ENCODE measurements around the gene INPP5A. TPM values are rescaled to one million over a fixed set of nuclear protein-coding genes. Genes with fewer than 3 reads are reported as not detected.

INPP5A gene
- total and polyA plus RNA-seq, 4 donors, result 12.4 to 39.9 (median 28.2) TPM

GRCh38 chr10:132589681-132590080 is 52.1 kb downstream of the INPP5A start:
- no peak for DNase-seq
- peak overlapping the region in 1 of 2 donors; percentile 17 for H3K27ac ChIP-seq (ENCODE audit: low read depth in 1 of 2, low read length in 1 of 2)
- H3K4me1 ChIP-seq (ENCODE audit: control insufficient read depth in 5 of 5, insufficient read depth in 5 of 5, low read length in 5 of 5), result peaks cover 27 to 79% (median 34%) of the 10 kb centered on the region in 5 donors

DNA sequence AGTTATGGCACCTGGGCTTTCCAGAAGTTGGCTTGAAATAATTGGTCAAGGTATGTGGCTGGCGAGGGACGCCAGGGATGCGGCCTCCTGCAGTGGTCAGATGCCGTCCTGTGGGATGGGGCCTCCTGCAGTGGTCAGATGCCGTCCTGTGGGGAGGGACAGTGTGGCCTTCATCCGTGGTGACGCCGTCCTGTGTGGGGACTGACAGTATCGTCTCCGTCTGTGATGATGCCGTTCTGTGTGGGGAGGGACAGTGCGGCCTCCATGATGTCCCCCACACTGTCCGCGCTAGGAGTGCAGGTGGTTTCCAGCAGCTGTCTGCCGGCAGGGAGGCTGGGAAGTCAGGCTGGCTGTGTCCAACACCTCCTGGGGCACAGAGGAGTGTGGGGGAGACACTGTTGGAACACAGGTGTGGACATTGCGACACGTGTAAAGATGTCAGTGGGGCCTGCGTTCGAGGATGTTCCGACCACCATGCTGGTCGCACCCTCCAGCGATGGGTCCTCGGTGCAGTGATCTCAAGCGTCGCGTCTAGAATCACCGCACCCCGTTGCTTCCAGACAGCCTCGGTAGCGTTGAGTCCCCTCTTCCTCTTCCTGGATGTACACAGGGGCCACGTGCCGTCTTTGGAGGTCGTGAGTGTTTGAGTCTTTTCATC is 52.6 kb downstream of the INPP5A start:
- TF ChIP-seq, protein P1, sequence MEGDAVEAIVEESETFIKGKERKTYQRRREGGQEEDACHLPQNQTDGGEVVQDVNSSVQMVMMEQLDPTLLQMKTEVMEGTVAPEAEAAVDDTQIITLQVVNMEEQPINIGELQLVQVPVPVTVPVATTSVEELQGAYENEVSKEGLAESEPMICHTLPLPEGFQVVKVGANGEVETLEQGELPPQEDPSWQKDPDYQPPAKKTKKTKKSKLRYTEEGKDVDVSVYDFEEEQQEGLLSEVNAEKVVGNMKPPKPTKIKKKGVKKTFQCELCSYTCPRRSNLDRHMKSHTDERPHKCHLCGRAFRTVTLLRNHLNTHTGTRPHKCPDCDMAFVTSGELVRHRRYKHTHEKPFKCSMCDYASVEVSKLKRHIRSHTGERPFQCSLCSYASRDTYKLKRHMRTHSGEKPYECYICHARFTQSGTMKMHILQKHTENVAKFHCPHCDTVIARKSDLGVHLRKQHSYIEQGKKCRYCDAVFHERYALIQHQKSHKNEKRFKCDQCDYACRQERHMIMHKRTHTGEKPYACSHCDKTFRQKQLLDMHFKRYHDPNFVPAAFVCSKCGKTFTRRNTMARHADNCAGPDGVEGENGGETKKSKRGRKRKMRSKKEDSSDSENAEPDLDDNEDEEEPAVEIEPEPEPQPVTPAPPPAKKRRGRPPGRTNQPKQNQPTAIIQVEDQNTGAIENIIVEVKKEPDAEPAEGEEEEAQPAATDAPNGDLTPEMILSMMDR (IDR thresholded peaks at IDR 0.05; ENCODE audit: control extremely low read depth, extremely low read depth), result no peak
- Histone ChIP-seq H3K36me3 (ENCODE audit: control insufficient read depth in 4 of 4, insufficient read depth in 4 of 4, low read length in 4 of 4) (no peaks in the 10 kb centered on the region), H3K27ac (ENCODE audit: low read depth in 1 of 2, low read length in 1 of 2) (peak overlapping the region; percentile 17 to 80), H3K4me3 (no peak overlapping the region), H3K4me1 (ENCODE audit: control insufficient read depth in 5 of 5, insufficient read depth in 5 of 5, low read length in 5 of 5) (peaks cover 27 to 82% (median 36%) of the 10 kb centered on the region in 5 donors), H3K27me3 (ENCODE audit: control insufficient read depth in 3 of 3, insufficient read depth in 3 of 3, low read length in 2 of 3) (no peaks in the 10 kb centered on the region), H3K9ac (ENCODE audit: insufficient read depth in 1 of 2, low read length in 2 of 2) (no peak overlapping the region), H3K9me3 (ENCODE audit: control insufficient read depth in 4 of 4, insufficient read depth in 3 of 4, low read length in 3 of 4) (no peaks in the 10 kb centered on the region)
- WGBS, 2 donors, result 89 to 93% methylated on average over 33 of the region's 33 CpGs
- DNase-seq, result no peak
- no peak for ATAC-seq (ENCODE audit: insufficient read depth, low FRiP score)

More at GRCh38 chr10:132589681-132590080, 52.1 kb downstream of the INPP5A start:
- Histone ChIP-seq H3K4me3 (no peak overlapping the region), H3K27me3 (ENCODE audit: control insufficient read depth in 3 of 3, insufficient read depth in 3 of 3, low read length in 2 of 3) (no peaks in the 10 kb centered on the region), H3K36me3 (ENCODE audit: control insufficient read depth in 4 of 4, insufficient read depth in 4 of 4, low read length in 4 of 4) (no peaks in the 10 kb centered on the region), H3K9ac (ENCODE audit: insufficient read depth in 1 of 2, low read length in 2 of 2) (no peak overlapping the region), H3K9me3 (ENCODE audit: control insufficient read depth in 4 of 4, insufficient read depth in 3 of 4, low read length in 3 of 4) (no peaks in the 10 kb centered on the region)
- WGBS, 2 donors, result 93% methylated on average over 16 of the region's 16 CpGs
- no peak for ATAC-seq (ENCODE audit: insufficient read depth, low FRiP score)
- TF ChIP-seq, protein P1 (IDR thresholded peaks at IDR 0.05; ENCODE audit: control extremely low read depth, extremely low read depth), result no peak

DNA sequence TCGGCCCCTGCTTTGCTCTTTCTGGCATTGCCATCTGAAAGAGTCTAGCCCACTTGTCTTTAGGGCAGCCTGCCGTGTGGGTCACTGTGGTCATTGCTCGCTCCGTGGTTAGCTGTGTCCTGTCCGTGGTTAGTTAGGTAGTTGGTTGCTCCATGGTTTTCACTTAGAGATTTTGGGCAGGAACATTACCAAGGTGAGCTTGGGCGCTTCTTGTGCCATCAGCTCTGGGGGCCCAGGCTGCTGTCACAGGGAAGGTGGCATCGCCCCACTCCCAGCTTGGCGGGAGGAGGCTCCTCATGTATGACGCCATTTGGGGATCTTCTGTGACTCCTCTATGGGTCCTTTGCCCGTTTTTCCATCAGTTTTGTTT is 53.1 kb downstream of the INPP5A start:
- 74 to 87% methylated on average over 10 of the region's 10 CpGs for WGBS, 2 donors
- no peak for ATAC-seq (ENCODE audit: insufficient read depth, low FRiP score)
- no peak for DNase-seq
- Histone ChIP-seq H3K36me3 (ENCODE audit: control insufficient read depth in 4 of 4, insufficient read depth in 4 of 4, low read length in 4 of 4) (no peaks in the 10 kb centered on the region), H3K27ac (ENCODE audit: low read depth in 1 of 2, low read length in 1 of 2) (peak overlapping the region; percentile 4 to 80), H3K4me1 (ENCODE audit: control insufficient read depth in 5 of 5, insufficient read depth in 5 of 5, low read length in 5 of 5) (peaks cover 26 to 82% (median 38%) of the 10 kb centered on the region in 5 donors), H3K9ac (ENCODE audit: insufficient read depth in 1 of 2, low read length in 2 of 2) (no peak overlapping the region), H3K4me3 (no peak overlapping the region), H3K27me3 (ENCODE audit: control insufficient read depth in 3 of 3, insufficient read depth in 3 of 3, low read length in 2 of 3) (no peaks in the 10 kb centered on the region), H3K9me3 (ENCODE audit: control insufficient read depth in 4 of 4, insufficient read depth in 3 of 4, low read length in 3 of 4) (no peaks in the 10 kb centered on the region)
- TF ChIP-seq, protein P1 (IDR thresholded peaks at IDR 0.05; ENCODE audit: control extremely low read depth, extremely low read depth), result no peak
